IMR-90 (cell line): Measurements from ENCODE around the gene TRMT10A. TPM values are rescaled to one million over a fixed set of nuclear protein-coding genes. Genes with fewer than 3 reads are reported as not detected.

Experiments used
- ATAC-seq: fragments of 200-7000 bp; cut with Tn5 transposase; 2 replicates; pipeline ENCODE4 v1.9.1; 2020; ENCODE audit warnings: low read depth, mild to moderate bottlenecking, moderate library complexity
- BruUV-seq: library from RNA; stranded (reverse); fragments of 400-500 nt; replicated peaks from 2 replicates; lab custom pipeline; 2021; lab: Mats Ljungman, UMichigan
- CTCF ChIA-PET: fragments of 300-600 bp; formaldehyde crosslinking; extraction: SDS; loops from one replicate; lab custom pipeline; 2021; ENCODE audit warnings: antibody characterized with exemption; lab: Yijun Ruan, JAX
- POLR2A ChIA-PET: fragments of 300-600 bp; sonication (Branson Sonifier 250); formaldehyde crosslinking; loops from one replicate; lab custom pipeline; 2022; ENCODE audit warnings: antibody characterized with exemption; ENCODE audit not compliant: unreplicated experiment; lab: Charles Lee
- DNase-seq: peaks from one replicate; pipeline ENCODE4 v3.0.0; 2013
- H2AFZ ChIP-seq: replicated peaks from 2 replicates; pipeline ENCODE3; 2013; ENCODE audit warnings: low read length, mild to moderate bottlenecking; ENCODE audit not compliant: poor library complexity
- H2AK5ac ChIP-seq: 2 replicates; pipeline ENCODE4 v1.6.1; 2013; ENCODE audit warnings: low read depth, low read length, inconsistent platforms
- H2AK9ac ChIP-seq: replicated peaks from 2 replicates; pipeline ENCODE3; 2013; ENCODE audit warnings: mild to moderate bottlenecking, low read depth, low read length, moderate library complexity; ENCODE audit not compliant: poor library complexity
- H2BK120ac ChIP-seq: 2 replicates; pipeline ENCODE4 v1.6.1; 2013; ENCODE audit warnings: low read depth, low read length, inconsistent platforms
- H2BK15ac ChIP-seq: 3 replicates; pipeline ENCODE4 v1.6.1; 2013; ENCODE audit warnings: low read depth, low read length, inconsistent platforms
- H2BK20ac ChIP-seq: 2 replicates; pipeline ENCODE4 v1.6.1; 2013; ENCODE audit warnings: low read depth, mild to moderate bottlenecking, inconsistent platforms, low read length, moderate library complexity
- H2BK5ac ChIP-seq: 2 replicates; pipeline ENCODE4 v1.6.1; 2013; ENCODE audit warnings: mild to moderate bottlenecking, low read depth, low read length, inconsistent platforms; ENCODE audit not compliant: poor library complexity, severe bottlenecking
- H3K14ac ChIP-seq: replicated peaks from 2 replicates; pipeline ENCODE4 v1.6.1; 2013; ENCODE audit warnings: low read depth, low read length, inconsistent platforms
- H3K18ac ChIP-seq: 2 replicates; pipeline ENCODE4 v1.6.1; 2013; ENCODE audit warnings: low read depth, low read length, control low read depth
- H3K23ac ChIP-seq: 2 replicates; pipeline ENCODE4 v1.6.1; 2013; ENCODE audit warnings: low read depth, low read length, inconsistent platforms
- H3K27ac ChIP-seq: 2 replicates; pipeline ENCODE4 v1.5.1; 2013; ENCODE audit warnings: mild to moderate bottlenecking, control low read depth, low read length; ENCODE audit not compliant: insufficient read depth
- H3K27me3 ChIP-seq: 2 replicates; pipeline ENCODE4 v1.6.1; 2013; ENCODE audit warnings: low read length; ENCODE audit not compliant: control insufficient read depth, insufficient read depth
- H3K36me3 ChIP-seq: 2 replicates; pipeline ENCODE4 v1.6.1; 2013; ENCODE audit warnings: low read length, mixed read lengths; ENCODE audit not compliant: control insufficient read depth, insufficient read depth
- H3K4ac ChIP-seq: 2 replicates; pipeline ENCODE4 v1.6.1; 2013; ENCODE audit warnings: low read depth, low read length, inconsistent platforms
- H3K4me1 ChIP-seq: 2 replicates; pipeline ENCODE4 v1.6.1; 2013; ENCODE audit warnings: low read length, mixed read lengths; ENCODE audit not compliant: control insufficient read depth, insufficient read depth
- H3K4me2 ChIP-seq: 2 replicates; pipeline ENCODE4 v1.6.1; 2013; ENCODE audit warnings: low read depth, mild to moderate bottlenecking, control low read depth, low read length, moderate library complexity
- H3K4me3 ChIP-seq: 2 replicates; pipeline ENCODE4 v1.5.1; 2013; ENCODE audit warnings: low read depth, mild to moderate bottlenecking, control low read depth, low read length, moderate library complexity; ENCODE audit not compliant: insufficient read depth
- H3K56ac ChIP-seq: 2 replicates; pipeline ENCODE4 v1.6.1; 2013; ENCODE audit warnings: low read length, inconsistent platforms; ENCODE audit not compliant: insufficient read depth; ENCODE audit errors: extremely low read depth
- H3K79me1 ChIP-seq, 2 experiments: 2 replicates each; pipeline ENCODE4 v1.6.1; 2013; ENCODE audit warnings: low read length in 2 of 2, inconsistent platforms in 1 of 2, low read depth in 1 of 2
- H3K9ac ChIP-seq: 2 replicates; pipeline ENCODE4 v1.6.1; 2013; ENCODE audit warnings: low read depth, low read length, control low read depth
- H3K9me1 ChIP-seq: 2 replicates; pipeline ENCODE4 v1.6.1; 2013; ENCODE audit warnings: low read length, inconsistent platforms; ENCODE audit not compliant: insufficient read depth
- H3K9me3 ChIP-seq: 2 replicates; pipeline ENCODE4 v1.6.1; 2013; ENCODE audit warnings: low read length; ENCODE audit not compliant: control insufficient read depth, insufficient read depth
- H4K20me1 ChIP-seq: 2 replicates; pipeline ENCODE4 v1.6.1; 2013; ENCODE audit warnings: low read length, inconsistent platforms; ENCODE audit not compliant: insufficient read depth
- H4K5ac ChIP-seq: 2 replicates; pipeline ENCODE4 v1.6.1; 2013; ENCODE audit warnings: mild to moderate bottlenecking, low read depth, low read length, control low read depth
- H4K8ac ChIP-seq, 2 experiments: 2 replicates each; pipeline ENCODE4 v1.6.1; 2013; ENCODE audit warnings: low read depth in 2 of 2, low read length in 2 of 2, control low read depth in 1 of 2, inconsistent platforms in 1 of 2
- H4K91ac ChIP-seq: 2 replicates; pipeline ENCODE4 v1.6.1; 2013; ENCODE audit warnings: low read depth, low read length, inconsistent platforms; ENCODE audit not compliant: insufficient read depth
- CEBPB ChIP-seq: IDR thresholded peaks from 2 replicates; pipeline ENCODE4 v1.6.1; 2012; ENCODE audit warnings: low read depth, low read length, improper control_type of control experiment
- NFE2L2 ChIP-seq: fragments of 150-350 bp; IDR thresholded peaks from 2 replicates; pipeline ENCODE4 v1.6.1; 2016; ENCODE audit warnings: low read depth, mild to moderate bottlenecking, low read length
- WGBS, 2 experiments: methylation state at CpG; one replicate each; pipeline versions ENCODE4 v1.1.5 to v1.1.7; 2013; ENCODE audit warnings: missing lambda C conversion rate in 2 of 2; ENCODE audit not compliant: insufficient read length in 1 of 2; ENCODE audit errors: extremely low coverage in 2 of 2; 5-methylcytosine and 5-hydroxymethylcytosine counted together
- dilution Hi-C: fragments of 300-500 bp; cut with HindIII; formaldehyde crosslinking; loops from one replicate; pipeline ENCODE4 v1.14.3; 2018; ENCODE audit warnings: low sequenced_read_pairs; ENCODE audit not compliant: unreplicated experiment
- in situ Hi-C: fragments of 300-500 bp; cut with MboI; formaldehyde crosslinking; loops from 3 replicates; pipeline ENCODE4 v1.14.3; 2019; ENCODE audit warnings: low sequenced_read_pairs, inconsistent platforms, mixed read lengths
- intact Hi-C: fragments of 100-400 bp; cut with micrococcal nuclease; formaldehyde crosslinking; loops from 2 replicates; pipeline ENCODE4 v1.10.0; 2022
- polyA plus RNA-seq, 3 experiments: library from polyadenylated mRNA; depleted of rRNA; stranded (reverse); fragments of >200 nt; gene quantifications; 2 replicates each; pipeline ENCODE4 v1.2.3, GENCODE V29; 2012; ENCODE audit warnings: low replicate concordance in 1 of 3
- total RNA-seq: library from RNA; depleted of rRNA; stranded (reverse); fragments of >200 nt; gene quantifications from 2 replicates; pipeline ENCODE4 v1.2.3, GENCODE V29; 2012

The TRMT10A gene
- total and polyA plus RNA-seq, 2 of the 4 experiments (the other 2 are of a cell fraction): 3.8 to 4.3 TPM

- no peaks in the 10 kb centered on the region for H3K79me1 ChIP-seq
- no peak overlapping the region for H2AK9ac ChIP-seq
- ChIA-PET POLR2A (no interaction called here), CTCF (no interaction called here)
- H3K36me3 ChIP-seq: no peaks in the 10 kb centered on the region
- H3K4me2 ChIP-seq: no peak overlapping the region
- H3K56ac ChIP-seq: no peak overlapping the region
- H3K14ac ChIP-seq: no peak overlapping the region
- H3K23ac ChIP-seq: no peak overlapping the region
- TF ChIP-seq CEBPB (peak; percentile 66), NFE2L2 (no peak)
- dilution Hi-C loops: no loop called here
- no peak overlapping the region for H2BK5ac ChIP-seq
- no peak overlapping the region for H2AK5ac ChIP-seq
- no peak overlapping the region for H2BK15ac ChIP-seq
- DNase-seq (no peak), ATAC-seq (no peak)
- no peak overlapping the region for H2BK120ac ChIP-seq
- no peak overlapping the region for H2BK20ac ChIP-seq
- no peak overlapping the region for H3K18ac ChIP-seq
- H3K4me1 ChIP-seq: no peaks in the 10 kb centered on the region
- no peak overlapping the region for H3K27ac ChIP-seq
- H3K4ac ChIP-seq: no peak overlapping the region
- H3K4me3 ChIP-seq: no peak overlapping the region
- no peaks in the 10 kb centered on the region for H4K20me1 ChIP-seq
- H3K9ac ChIP-seq: no peak overlapping the region
- intact Hi-C loops: no loop called here
- no peak overlapping the region for H2AFZ ChIP-seq
- 80% methylated on average over 1 of the region's 5 CpGs; no CpG with 5 or more reads in 1 of the 2 experiments for WGBS, 2 experiments
- H3K9me3 ChIP-seq: no peaks in the 10 kb centered on the region
- H4K5ac ChIP-seq: no peak overlapping the region
- in situ Hi-C loops: no loop called here
- H4K8ac ChIP-seq: no peak overlapping the region
- BruUV-seq: no TSS peak
- H3K9me1 ChIP-seq: no peaks in the 10 kb centered on the region
- H4K91ac ChIP-seq: no peak overlapping the region
- H3K27me3 ChIP-seq: peaks cover 1% of the 10 kb centered on the region
Measured at GRCh38 chr4:99610605-99611175, 46.9 kb upstream of the TRMT10A start.
